Skin of body (tissue), 3 donors: ENCODE data around the gene DNAJB4. TPM values are rescaled to one million over a fixed set of nuclear protein-coding genes. Genes with fewer than 3 reads are reported as not detected.
A peak's percentile ranks its signal among the peaks of the same experiment; 100 is the strongest.
"Not testable (repeated sequence)": the region's sequence is repeated elsewhere in the genome, so short reads cannot be mapped to it uniquely, and the experiment has no call there.

ENCODE experiments used
- DNase-seq: peaks from one replicate; lab custom pipeline; 2025; lab: John Stamatoyannopoulos, UW
- small RNA-seq: library from RNA; depleted of rRNA; stranded (forward); fragments of <200 nt; gene quantifications from one replicate; pipeline ENCODE3, GENCODE V24; 2014; ENCODE audit warnings: low replicate concordance
- total RNA-seq: library from RNA; depleted of rRNA; stranded (reverse); fragments of >200 nt; gene quantifications from one replicate; pipeline ENCODE4 v1.2.3, GENCODE V29; 2014

Gene DNAJB4
- total RNA-seq, 1 donor from 2014 or later = 55.7 TPM

DNA sequence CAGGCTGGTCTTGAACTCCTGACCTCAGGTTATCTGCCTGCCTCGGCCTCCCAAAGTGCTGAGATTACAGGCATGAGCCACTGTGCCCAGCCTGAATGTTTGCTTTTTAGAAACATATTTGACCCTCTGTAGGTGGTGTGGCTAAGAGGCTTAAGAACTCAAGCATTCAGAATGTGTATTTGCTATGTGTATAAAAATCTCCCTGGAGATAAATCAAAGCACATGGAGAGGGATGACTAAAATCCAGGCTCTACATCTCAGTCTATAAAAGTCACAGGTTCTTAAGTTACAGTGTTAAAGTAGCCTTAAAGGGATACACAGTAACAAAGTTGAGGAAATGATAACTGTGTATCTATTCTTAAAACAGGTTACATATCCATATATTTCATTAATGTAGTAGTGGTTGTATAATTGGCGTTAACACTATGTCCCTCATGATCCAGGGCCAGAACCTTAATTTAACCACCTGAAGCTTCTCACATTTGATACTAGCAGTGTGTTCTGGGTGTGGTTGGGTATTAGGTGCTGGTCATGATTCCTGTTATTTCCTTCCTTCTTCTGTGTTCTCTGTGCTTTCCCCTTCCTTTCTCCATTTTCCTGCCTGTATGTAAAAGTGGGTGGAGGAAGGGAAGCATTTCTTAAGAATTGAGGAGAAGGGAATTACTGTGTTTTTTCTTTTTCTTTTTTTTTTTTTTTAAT, 57.2 kb downstream of the DNAJB4 start:
- DNase-seq = no peak

DNA sequence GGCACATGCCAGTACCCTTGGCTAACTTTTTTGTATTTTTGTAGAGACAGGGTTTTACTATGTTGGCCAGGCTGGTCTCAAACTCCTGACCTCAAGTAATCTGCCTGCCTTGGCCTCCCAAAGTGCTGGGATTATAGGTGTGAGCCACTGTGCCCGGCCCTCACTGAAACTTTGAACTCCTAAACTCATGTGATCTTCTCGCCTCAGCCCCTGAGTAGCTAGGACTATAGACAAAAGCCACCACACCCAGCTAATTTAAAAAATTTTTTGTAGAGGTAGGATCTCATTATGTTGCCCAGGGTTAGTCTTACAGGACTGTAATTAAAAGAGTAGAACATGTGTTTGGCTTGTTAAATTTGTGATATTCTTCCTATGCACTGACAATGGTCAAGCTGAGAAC, 60.1 kb downstream of the DNAJB4 start:
- not testable (repeated sequence) for DNase-seq

Small RNA genes lying within 50 kb of the gene (small RNA-seq; reads per million reads assigned to genes)
- gene AC103591.3 = 3.3 reads per million, percentile 89 among the genes with 10 or more reads in this experiment

Other genes starting within 250 kb of the DNAJB4 start
- gene USP33, start 245.1 kb upstream of the DNAJB4 start, total RNA-seq = 124 TPM
- gene MIGA1, start 225.3 kb upstream of the DNAJB4 start, total RNA-seq = 15.8 TPM
- gene NEXN, start 116.3 kb upstream of the DNAJB4 start, total RNA-seq = 12.2 TPM
- 180 TPM for gene FUBP1, start 25.9 kb upstream of the DNAJB4 start, total RNA-seq
- 2.3 TPM for gene GIPC2, start 41.0 kb downstream of the DNAJB4 start, total RNA-seq